ENCODE data around the gene G3BP2. TPM values are rescaled to one million over a fixed set of nuclear protein-coding genes. Genes with fewer than 3 reads are reported as not detected.

Gene G3BP2
- total and polyA plus RNA-seq, 2 experiments from 2014 or later = 86.0 to 176 TPM

GRCh38 chr4:75698963-75699228, 25.7 kb upstream of the G3BP2 start:
- H3K4me1 ChIP-seq (ENCODE audit: insufficient read depth) = peaks cover 6% of the 10 kb centered on the region
- no peaks in the 10 kb centered on the region for H4K20me1 ChIP-seq (ENCODE audit: insufficient read depth, poor library complexity, severe bottlenecking)
- DNase-seq (ENCODE audit: low spot score) = no peak
- TF ChIP-seq EZH2phosphoT487 (IDR thresholded peaks at IDR 0.05; ENCODE audit: low read depth, severe bottlenecking, unreplicated experiment) = no peak
- TF ChIP-seq, protein P1, sequence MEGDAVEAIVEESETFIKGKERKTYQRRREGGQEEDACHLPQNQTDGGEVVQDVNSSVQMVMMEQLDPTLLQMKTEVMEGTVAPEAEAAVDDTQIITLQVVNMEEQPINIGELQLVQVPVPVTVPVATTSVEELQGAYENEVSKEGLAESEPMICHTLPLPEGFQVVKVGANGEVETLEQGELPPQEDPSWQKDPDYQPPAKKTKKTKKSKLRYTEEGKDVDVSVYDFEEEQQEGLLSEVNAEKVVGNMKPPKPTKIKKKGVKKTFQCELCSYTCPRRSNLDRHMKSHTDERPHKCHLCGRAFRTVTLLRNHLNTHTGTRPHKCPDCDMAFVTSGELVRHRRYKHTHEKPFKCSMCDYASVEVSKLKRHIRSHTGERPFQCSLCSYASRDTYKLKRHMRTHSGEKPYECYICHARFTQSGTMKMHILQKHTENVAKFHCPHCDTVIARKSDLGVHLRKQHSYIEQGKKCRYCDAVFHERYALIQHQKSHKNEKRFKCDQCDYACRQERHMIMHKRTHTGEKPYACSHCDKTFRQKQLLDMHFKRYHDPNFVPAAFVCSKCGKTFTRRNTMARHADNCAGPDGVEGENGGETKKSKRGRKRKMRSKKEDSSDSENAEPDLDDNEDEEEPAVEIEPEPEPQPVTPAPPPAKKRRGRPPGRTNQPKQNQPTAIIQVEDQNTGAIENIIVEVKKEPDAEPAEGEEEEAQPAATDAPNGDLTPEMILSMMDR (IDR thresholded peaks at IDR 0.05; ENCODE audit: poor library complexity) = no peak
- no peak for TF ChIP-seq EZH2 (IDR thresholded peaks at IDR 0.05; ENCODE audit: borderline replicate concordance)
- H3K9me3 ChIP-seq (ENCODE audit: low read depth) = no peaks in the 10 kb centered on the region
- H3K4me2 ChIP-seq = no peak overlapping the region
- no peaks in the 10 kb centered on the region for H3K36me3 ChIP-seq (replicated peaks; ENCODE audit: insufficient read depth, low read depth)
- no peaks in the 10 kb centered on the region for H3K27me3 ChIP-seq
- no peaks in the 10 kb centered on the region for H3K9me2 ChIP-seq (replicated peaks; ENCODE audit: insufficient read depth)
- peaks cover 4% of the 10 kb centered on the region for H3K79me2 ChIP-seq
- no peak overlapping the region for H3K4me3 ChIP-seq
- no peak overlapping the region for H2AFZ ChIP-seq
- H3K27ac ChIP-seq = no peak overlapping the region
- 96% methylated on average over 2 of the region's 2 CpGs for WGBS (ENCODE audit: low lambda C conversion rate, missing lambda C conversion rate)

- H3K27ac ChIP-seq = no peak overlapping the region
- no peak for DNase-seq (ENCODE audit: low spot score)
Measured at GRCh38 chr4:75698162-75698962, 25.2 kb upstream of the G3BP2 start.

DNA sequence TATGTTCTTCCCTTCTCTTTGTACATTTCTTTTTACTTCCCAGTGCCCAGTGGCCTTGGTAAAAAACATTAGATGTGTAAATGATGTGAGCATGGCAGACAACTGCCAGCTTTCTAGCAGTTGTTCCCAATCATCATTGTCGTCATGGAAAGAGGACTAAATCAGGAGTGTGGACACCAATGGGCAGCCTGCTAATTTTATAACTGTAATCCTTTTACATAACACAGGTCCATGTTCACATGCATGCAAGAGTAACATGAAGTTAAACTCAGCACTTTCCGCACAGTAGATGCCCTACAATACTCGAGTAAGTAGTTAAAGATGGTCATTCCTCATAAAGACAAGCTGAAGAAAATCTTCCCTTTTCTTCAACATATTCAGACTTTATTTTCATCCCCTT, 23.4 kb upstream of the G3BP2 start:
- Histone ChIP-seq H3K9me2 (replicated peaks; ENCODE audit: insufficient read depth) (no peaks in the 10 kb centered on the region), H3K9me3 (ENCODE audit: low read depth) (no peaks in the 10 kb centered on the region), H3K4me1 (ENCODE audit: insufficient read depth) (no peaks in the 10 kb centered on the region), H3K27me3 (no peaks in the 10 kb centered on the region), H4K20me1 (ENCODE audit: insufficient read depth, poor library complexity, severe bottlenecking) (no peaks in the 10 kb centered on the region), H2AFZ (no peak overlapping the region), H3K4me3 (no peak overlapping the region), H3K36me3 (replicated peaks; ENCODE audit: insufficient read depth, low read depth) (no peaks in the 10 kb centered on the region), H3K79me2 (peaks cover 2% of the 10 kb centered on the region), H3K27ac (peak overlapping the region; percentile 65), H3K4me2 (no peak overlapping the region)
- TF ChIP-seq EZH2phosphoT487 (IDR thresholded peaks at IDR 0.05; ENCODE audit: low read depth, severe bottlenecking, unreplicated experiment) (no peak), EZH2 (IDR thresholded peaks at IDR 0.05; ENCODE audit: borderline replicate concordance) (no peak)
- TF ChIP-seq, protein P1 (IDR thresholded peaks at IDR 0.05; ENCODE audit: poor library complexity) = no peak
- WGBS (ENCODE audit: low lambda C conversion rate, missing lambda C conversion rate) = 95% methylated on average over 3 of the region's 3 CpGs
- DNase-seq (ENCODE audit: low spot score) = no peak

More at GRCh38 chr4:75698162-75698962, 25.2 kb upstream of the G3BP2 start:
- Histone ChIP-seq H3K9me3 (ENCODE audit: low read depth) (no peaks in the 10 kb centered on the region), H2AFZ (no peak overlapping the region), H3K27me3 (no peaks in the 10 kb centered on the region), H3K9me2 (replicated peaks; ENCODE audit: insufficient read depth) (no peaks in the 10 kb centered on the region), H3K4me2 (no peak overlapping the region), H3K36me3 (replicated peaks; ENCODE audit: insufficient read depth, low read depth) (no peaks in the 10 kb centered on the region), H4K20me1 (ENCODE audit: insufficient read depth, poor library complexity, severe bottlenecking) (no peaks in the 10 kb centered on the region), H3K4me3 (no peak overlapping the region), H3K4me1 (ENCODE audit: insufficient read depth) (peaks cover 6% of the 10 kb centered on the region), H3K79me2 (peaks cover 4% of the 10 kb centered on the region)
- 79% methylated on average over 6 of the region's 6 CpGs for WGBS (ENCODE audit: low lambda C conversion rate, missing lambda C conversion rate)
- TF ChIP-seq EZH2 (IDR thresholded peaks at IDR 0.05; ENCODE audit: borderline replicate concordance) (no peak), EZH2phosphoT487 (IDR thresholded peaks at IDR 0.05; ENCODE audit: low read depth, severe bottlenecking, unreplicated experiment) (no peak)
- TF ChIP-seq, protein P1 (IDR thresholded peaks at IDR 0.05; ENCODE audit: poor library complexity) = no peak
